ENCODE data around the gene RAP1GAP2. TPM values are rescaled to one million over a fixed set of nuclear protein-coding genes. Genes with fewer than 3 reads are reported as not detected.
"Not testable (repeated sequence)": the region's sequence is repeated elsewhere in the genome, so short reads cannot be mapped to it uniquely, and the experiment has no call there.

Gene RAP1GAP2
- total RNA-seq, 3 donors from 2014 or later, result 26.6 to 45.3 (median 43.3) TPM

- intact Hi-C loops (cut with DNase I, micrococcal nuclease), result no loop called here
- Histone ChIP-seq H3K4me1 (ENCODE audit: low read depth) (no peaks in the 10 kb centered on the region), H3K36me3 (ENCODE audit: low read depth) (no peaks in the 10 kb centered on the region), H3K9me3 (peaks cover 3% of the 10 kb centered on the region), H3K4me3 (no peak overlapping the region)
- no peak for DNase-seq
- ATAC-seq, result no peak
- no peak for TF ChIP-seq CTCF (IDR thresholded peaks at IDR 0.05)
Measured at GRCh38 chr17:3027786-3028532, 231.7 kb downstream of the RAP1GAP2 start.

GRCh38 chr17:3029213-3029913, 233.1 kb downstream of the RAP1GAP2 start:
- TF ChIP-seq CTCF (IDR thresholded peaks at IDR 0.05), result no peak
- Histone ChIP-seq H3K4me1 (ENCODE audit: low read depth) (no peaks in the 10 kb centered on the region), H3K4me3 (no peak overlapping the region), H3K9me3 (no peaks in the 10 kb centered on the region), H3K36me3 (ENCODE audit: low read depth) (no peaks in the 10 kb centered on the region)
- DNase-seq (no peak), ATAC-seq (no peak)
- intact Hi-C loops (cut with DNase I, micrococcal nuclease), result no loop called here

- DNase-seq, result no peak
- no peaks in the 10 kb centered on the region for H3K36me3 ChIP-seq (ENCODE audit: low read depth)
- intact Hi-C loops (cut with DNase I, micrococcal nuclease), result no loop called here
Measured at GRCh38 chr17:3030096-3030495, 233.9 kb downstream of the RAP1GAP2 start.

GRCh38 chr17:3030852-3031470, 234.7 kb downstream of the RAP1GAP2 start:
- intact Hi-C loops (cut with DNase I, micrococcal nuclease); H3K4me3 ChIP-seq: not testable (repeated sequence)

More at GRCh38 chr17:3030096-3030495, 233.9 kb downstream of the RAP1GAP2 start:
- ATAC-seq, result no peak
- no peak for TF ChIP-seq CTCF (IDR thresholded peaks at IDR 0.05)
- Histone ChIP-seq H3K4me3 (no peak overlapping the region), H3K4me1 (ENCODE audit: low read depth) (no peaks in the 10 kb centered on the region), H3K9me3 (no peaks in the 10 kb centered on the region)

GRCh38 chr17:3032258-3033247, 236.3 kb downstream of the RAP1GAP2 start:
- ATAC-seq, result no peak
- H3K36me3 ChIP-seq (ENCODE audit: low read depth), result no peaks in the 10 kb centered on the region
- no peaks in the 10 kb centered on the region for H3K9me3 ChIP-seq
- H3K4me1 ChIP-seq (ENCODE audit: low read depth), result no peaks in the 10 kb centered on the region
- intact Hi-C loops (cut with DNase I, micrococcal nuclease), result no loop called here
- DNase-seq, result no peak
- TF ChIP-seq CTCF (IDR thresholded peaks at IDR 0.05), result no peak
- no peak overlapping the region for H3K4me3 ChIP-seq

More at GRCh38 chr17:3030852-3031470, 234.7 kb downstream of the RAP1GAP2 start:
- ATAC-seq; H3K4me1 ChIP-seq (ENCODE audit: low read depth); H3K36me3 ChIP-seq (ENCODE audit: low read depth); H3K9me3 ChIP-seq: not testable (repeated sequence)
- peak in 1 of 3 donors; percentile 16 for DNase-seq

Data from mucosa of descending colon (tissue), 3 donors.